Astrocyte (in vitro differentiated cells and primary cell): ENCODE measurements around the gene TPD52L2.

Experiments used
- CTCF ChIP-seq: IDR thresholded peaks from 2 replicates; pipeline ENCODE4 v1.5.1; 2011; ENCODE audit warnings: low read depth, mild to moderate bottlenecking, inconsistent platforms, low read length, moderate library complexity; ENCODE audit not compliant: insufficient read depth
- EZH2 ChIP-seq: IDR thresholded peaks from 2 replicates; pipeline ENCODE4 v1.6.1; 2012; ENCODE audit warnings: mild to moderate bottlenecking, low read length, inconsistent platforms; ENCODE audit not compliant: insufficient read depth

DNA sequence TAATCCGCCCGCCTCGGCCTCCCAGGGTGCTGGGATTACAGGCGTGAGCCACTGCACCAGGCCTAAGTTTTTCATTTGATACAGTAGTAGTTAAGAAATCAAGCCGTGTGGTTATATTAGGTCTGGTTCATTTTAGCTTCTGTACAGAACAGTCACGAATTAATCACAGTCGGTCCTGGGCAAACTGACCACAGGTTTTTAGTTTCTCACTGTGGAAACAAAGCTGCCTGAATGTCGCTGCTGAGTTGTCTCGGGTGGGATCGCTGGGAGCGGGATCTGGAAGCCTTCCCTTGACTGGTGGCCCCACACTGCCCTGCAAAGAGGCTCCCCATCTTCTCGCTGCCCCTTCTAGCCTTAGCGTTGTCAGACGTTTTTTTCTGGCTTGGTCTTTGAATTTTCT is 72.5 kb downstream of the TPD52L2 start:
- TF ChIP-seq CTCF (no peak), EZH2 (no peak)
